Loucy (cell line): Measurements from ENCODE around the gene SSX2IP.

Experiments used
- H2AFZ ChIP-seq: fragments of 200-600 bp; sonication (generic); 2 replicates; pipeline ENCODE4 v1.6.0; 2016; ENCODE audit warnings: antibody characterized with exemption, mild to moderate bottlenecking, low read length, moderate library complexity
- H3F3A ChIP-seq: fragments of 200-600 bp; 2 replicates; pipeline ENCODE4 v1.6.0; 2016; ENCODE audit warnings: antibody characterized with exemption, low read depth, mild to moderate bottlenecking
- H3K27me3 ChIP-seq: fragments of 200-600 bp; sonication (generic); 2 replicates; pipeline ENCODE4 v1.6.1; 2014; ENCODE audit warnings: low read length, mild to moderate bottlenecking; ENCODE audit not compliant: insufficient read depth, poor library complexity, severe bottlenecking
- H3K36me3 ChIP-seq: fragments of 200-600 bp; sonication (generic); 2 replicates; pipeline ENCODE4 v1.6.1; 2016; ENCODE audit warnings: low read length; ENCODE audit not compliant: insufficient read depth
- H3K4me1 ChIP-seq: fragments of 200-600 bp; sonication (generic); 2 replicates; pipeline ENCODE4 v1.5.1; 2014; ENCODE audit warnings: low read length, mild to moderate bottlenecking; ENCODE audit not compliant: insufficient read depth, poor library complexity, severe bottlenecking
- H3K4me2 ChIP-seq: fragments of 200-600 bp; sonication (generic); 2 replicates; pipeline ENCODE4 v1.6.0; 2014; ENCODE audit warnings: antibody characterized with exemption, low read length, low read depth, mild to moderate bottlenecking; ENCODE audit not compliant: poor library complexity, severe bottlenecking
- H3K4me3 ChIP-seq: fragments of 200-600 bp; sonication (generic); 2 replicates; pipeline ENCODE4 v1.5.1; 2014; ENCODE audit warnings: low read length, mild to moderate bottlenecking, mixed read lengths; ENCODE audit not compliant: poor library complexity, severe bottlenecking
- H3K79me2 ChIP-seq: fragments of 200-600 bp; sonication (generic); 2 replicates; pipeline ENCODE4 v1.6.1; 2014; ENCODE audit warnings: low read length; ENCODE audit not compliant: insufficient read depth
- H3K9ac ChIP-seq: fragments of 200-600 bp; sonication (generic); 2 replicates; pipeline ENCODE4 v1.6.0; 2014; ENCODE audit warnings: mild to moderate bottlenecking, low read depth, low read length, moderate library complexity; ENCODE audit not compliant: poor library complexity, severe bottlenecking
- H3K9me2 ChIP-seq: fragments of 200-600 bp; sonication (generic); replicated peaks from 2 replicates; pipeline ENCODE4 v1.6.1; 2016; ENCODE audit warnings: low read depth, low read length, mixed read lengths
- H3K9me3 ChIP-seq: fragments of 200-600 bp; sonication (generic); 2 replicates; pipeline ENCODE4 v1.6.1; 2014; ENCODE audit warnings: mild to moderate bottlenecking, antibody characterized with exemption, low read length, low read depth; ENCODE audit not compliant: insufficient read depth
- H4K20me1 ChIP-seq: fragments of 200-600 bp; sonication (generic); 2 replicates; pipeline ENCODE4 v1.6.0; 2014; ENCODE audit warnings: antibody characterized with exemption, low read length, mild to moderate bottlenecking; ENCODE audit not compliant: insufficient read depth, poor library complexity, severe bottlenecking
- EZH2phosphoT487 ChIP-seq: fragments of 200-600 bp; IDR thresholded peaks from 2 replicates; pipeline ENCODE4 v1.6.1; 2018; ENCODE audit warnings: antibody characterized with exemption, mild to moderate bottlenecking, moderate library complexity, borderline replicate concordance
- TF ChIP-seq, protein P1 (sequence below): fragments of 200-600 bp; sonication (generic); conservative IDR thresholded peaks from 2 replicates; pipeline ENCODE4 v1.5.1; 2014; ENCODE audit warnings: mild to moderate bottlenecking, antibody characterized with exemption, low read length

The SSX2IP gene

DNA sequence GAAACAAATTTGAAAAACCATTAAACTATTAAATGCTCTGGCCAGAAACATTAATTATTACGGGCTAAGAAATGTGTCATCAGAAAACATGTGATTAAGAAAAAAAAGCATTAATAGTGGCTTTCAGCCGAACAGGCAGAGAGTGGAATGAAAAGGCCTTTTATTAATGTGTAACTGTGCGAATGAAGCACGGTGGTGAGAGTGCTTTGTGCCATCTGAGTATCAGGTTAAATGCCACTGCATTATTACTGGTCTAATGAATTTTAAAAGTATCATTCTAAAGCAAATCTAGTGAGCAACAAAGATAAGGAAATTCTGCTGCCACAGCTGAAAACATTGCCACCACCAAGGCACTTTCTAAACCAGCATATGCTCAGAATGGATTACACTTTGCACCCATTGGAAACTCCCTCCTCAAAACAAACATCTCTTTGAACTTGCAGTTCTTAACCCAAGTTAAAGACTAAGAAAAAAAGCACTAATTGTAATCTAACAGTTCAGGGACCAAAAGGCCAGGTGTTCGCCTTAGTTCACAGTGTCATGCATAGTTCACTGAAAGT lies 30.0 kb upstream of the SSX2IP start:
- Histone ChIP-seq H4K20me1 (no peaks in the 10 kb centered on the region), H3K9me3 (no peaks in the 10 kb centered on the region), H2AFZ (no peak overlapping the region), H3K9ac (no peak overlapping the region), H3F3A (no peaks in the 10 kb centered on the region), H3K9me2 (no peaks in the 10 kb centered on the region), H3K4me1 (peaks cover 28% of the 10 kb centered on the region), H3K27me3 (no peaks in the 10 kb centered on the region), H3K36me3 (no peaks in the 10 kb centered on the region), H3K4me2 (no peak overlapping the region), H3K4me3 (no peak overlapping the region), H3K79me2 (no peaks in the 10 kb centered on the region)
- TF ChIP-seq EZH2phosphoT487, result no peak
- TF ChIP-seq, protein P1, sequence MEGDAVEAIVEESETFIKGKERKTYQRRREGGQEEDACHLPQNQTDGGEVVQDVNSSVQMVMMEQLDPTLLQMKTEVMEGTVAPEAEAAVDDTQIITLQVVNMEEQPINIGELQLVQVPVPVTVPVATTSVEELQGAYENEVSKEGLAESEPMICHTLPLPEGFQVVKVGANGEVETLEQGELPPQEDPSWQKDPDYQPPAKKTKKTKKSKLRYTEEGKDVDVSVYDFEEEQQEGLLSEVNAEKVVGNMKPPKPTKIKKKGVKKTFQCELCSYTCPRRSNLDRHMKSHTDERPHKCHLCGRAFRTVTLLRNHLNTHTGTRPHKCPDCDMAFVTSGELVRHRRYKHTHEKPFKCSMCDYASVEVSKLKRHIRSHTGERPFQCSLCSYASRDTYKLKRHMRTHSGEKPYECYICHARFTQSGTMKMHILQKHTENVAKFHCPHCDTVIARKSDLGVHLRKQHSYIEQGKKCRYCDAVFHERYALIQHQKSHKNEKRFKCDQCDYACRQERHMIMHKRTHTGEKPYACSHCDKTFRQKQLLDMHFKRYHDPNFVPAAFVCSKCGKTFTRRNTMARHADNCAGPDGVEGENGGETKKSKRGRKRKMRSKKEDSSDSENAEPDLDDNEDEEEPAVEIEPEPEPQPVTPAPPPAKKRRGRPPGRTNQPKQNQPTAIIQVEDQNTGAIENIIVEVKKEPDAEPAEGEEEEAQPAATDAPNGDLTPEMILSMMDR, result no peak

DNA sequence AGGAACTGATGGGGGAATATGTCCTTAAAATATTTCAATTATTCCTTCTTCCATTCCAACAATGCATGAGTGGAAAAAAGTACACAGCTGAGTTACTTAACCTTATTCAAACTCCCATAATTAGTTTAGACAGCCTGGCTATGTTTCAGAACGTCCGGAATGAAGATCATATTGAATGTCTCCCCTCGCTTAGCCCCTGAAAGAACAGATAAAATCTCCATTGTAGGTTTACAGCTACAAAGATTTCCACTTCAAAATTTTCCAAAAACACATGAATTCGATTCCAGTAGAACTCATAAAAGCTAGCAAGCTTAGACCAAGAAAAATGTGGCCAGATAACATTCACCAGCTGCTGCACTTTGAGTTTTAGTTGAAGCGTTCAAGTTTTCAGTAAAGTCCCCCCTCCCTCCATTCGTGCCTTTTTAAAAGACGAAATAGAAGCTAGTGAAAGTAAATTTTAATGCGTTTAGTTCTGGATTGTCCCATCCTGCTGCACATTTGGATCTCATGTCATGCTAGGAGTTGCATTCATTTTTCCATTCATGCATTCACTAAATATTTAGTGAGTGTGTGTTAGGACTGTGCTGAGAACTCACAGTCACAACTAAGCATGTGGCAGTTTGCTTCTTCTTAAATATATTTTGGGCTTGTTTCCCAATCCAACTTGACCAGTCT lies 29.4 kb upstream of the SSX2IP start:
- peaks cover 28% of the 10 kb centered on the region for H3K4me1 ChIP-seq
- no peaks in the 10 kb centered on the region for H4K20me1 ChIP-seq
- TF ChIP-seq, protein P1, result no peak
- TF ChIP-seq EZH2phosphoT487, result no peak
- H2AFZ ChIP-seq, result no peak overlapping the region
- no peaks in the 10 kb centered on the region for H3F3A ChIP-seq
- no peak overlapping the region for H3K9ac ChIP-seq
- no peaks in the 10 kb centered on the region for H3K36me3 ChIP-seq
- H3K79me2 ChIP-seq, result no peaks in the 10 kb centered on the region
- H3K4me2 ChIP-seq, result no peak overlapping the region
- no peaks in the 10 kb centered on the region for H3K27me3 ChIP-seq
- H3K9me2 ChIP-seq, result no peaks in the 10 kb centered on the region
- H3K9me3 ChIP-seq, result no peaks in the 10 kb centered on the region
- no peak overlapping the region for H3K4me3 ChIP-seq

DNA sequence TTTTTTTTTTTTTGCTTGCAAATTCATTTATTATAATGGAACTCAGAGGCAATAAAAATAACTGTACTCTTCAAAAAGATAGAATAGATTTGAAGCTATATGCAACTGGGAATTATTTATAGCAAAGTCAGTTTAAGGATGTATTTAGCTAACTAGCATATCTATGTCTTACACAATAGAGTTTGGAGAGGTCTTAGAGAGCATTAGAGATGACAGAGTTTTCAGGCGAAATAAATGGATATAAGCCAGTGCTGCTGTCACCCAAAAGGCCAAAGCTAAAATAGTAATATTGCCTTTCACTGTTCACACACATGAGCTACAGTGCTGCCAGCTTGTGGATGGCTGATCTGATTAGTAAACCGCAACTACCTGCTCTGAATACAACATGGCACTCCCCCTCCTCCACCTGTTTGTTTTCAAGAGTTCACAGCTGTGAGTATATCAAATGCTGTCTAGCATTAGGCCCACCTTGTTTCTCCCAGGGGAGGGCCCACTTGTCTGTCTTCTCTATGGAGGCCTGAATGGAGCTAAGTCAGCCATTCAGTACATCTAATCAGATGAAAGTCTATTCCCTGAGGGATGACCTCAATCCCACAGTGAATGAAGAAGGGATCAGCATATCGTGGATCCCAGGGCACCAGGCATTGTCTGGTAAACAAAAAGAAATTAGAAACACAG lies 25.2 kb upstream of the SSX2IP start:
- Histone ChIP-seq H3K4me2 (no peak overlapping the region), H3K27me3 (no peaks in the 10 kb centered on the region), H3F3A (no peaks in the 10 kb centered on the region), H3K4me3 (no peak overlapping the region), H4K20me1 (no peaks in the 10 kb centered on the region), H3K9me2 (no peaks in the 10 kb centered on the region), H3K79me2 (no peaks in the 10 kb centered on the region), H3K4me1 (peaks cover 6% of the 10 kb centered on the region), H3K9me3 (no peaks in the 10 kb centered on the region), H3K36me3 (no peaks in the 10 kb centered on the region), H2AFZ (no peak overlapping the region), H3K9ac (no peak overlapping the region)
- TF ChIP-seq, protein P1, result no peak
- TF ChIP-seq EZH2phosphoT487, result no peak
